HG03025 (cell line): ENCODE data around the gene TSPAN18.

Experiments
- ATAC-seq: cut with Tn5 transposase; IDR thresholded peaks from one replicate; pipeline ENCODE4 v1.9.1; 2021; ENCODE audit warnings: mild to moderate bottlenecking, moderate library complexity; ENCODE audit not compliant: unreplicated experiment, low FRiP score

The TSPAN18 gene

DNA sequence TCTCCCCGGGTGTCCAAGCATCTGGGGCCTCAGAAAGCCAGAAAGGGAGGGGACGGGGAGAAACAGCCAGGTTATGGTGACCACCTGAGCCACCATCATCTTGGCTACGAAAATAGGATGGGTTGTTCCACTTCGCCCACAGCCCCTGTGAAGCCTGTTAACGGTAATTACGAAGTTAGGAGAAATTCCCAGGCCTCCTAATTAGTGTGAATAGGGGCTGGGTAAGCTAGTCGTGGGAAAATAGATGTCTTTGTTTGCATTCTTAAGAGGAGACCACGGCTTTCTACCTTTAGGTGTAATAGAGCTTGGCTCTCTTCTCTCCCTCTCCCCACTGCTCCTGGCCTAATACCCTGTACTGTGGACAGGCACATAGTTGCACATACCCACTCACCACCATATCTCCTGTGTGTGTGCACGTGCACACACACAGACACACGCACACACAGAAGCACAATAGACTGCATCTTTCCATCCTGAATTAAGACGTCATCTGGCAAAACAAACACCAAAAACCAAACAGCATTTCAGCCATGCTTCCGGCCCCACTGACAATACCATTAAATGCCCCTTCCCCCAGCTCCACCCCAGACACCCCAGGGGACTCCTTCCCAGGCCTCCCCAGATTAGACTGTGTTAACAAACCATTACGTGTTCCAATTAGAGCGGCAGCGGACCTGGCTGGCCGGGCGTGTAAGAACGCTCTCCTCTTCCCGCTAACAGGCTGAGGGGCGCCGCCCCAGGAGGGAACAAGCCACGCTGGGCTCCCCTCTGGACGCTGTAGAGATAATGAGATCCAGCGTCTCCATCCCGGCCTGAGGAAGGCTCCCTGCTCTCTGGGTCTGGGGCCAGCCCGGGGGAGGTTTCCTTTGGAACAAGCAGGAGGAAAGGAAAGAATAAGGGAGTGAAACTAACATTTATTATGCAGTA, 151.1 kb downstream of the TSPAN18 start:
- no peak for ATAC-seq

DNA sequence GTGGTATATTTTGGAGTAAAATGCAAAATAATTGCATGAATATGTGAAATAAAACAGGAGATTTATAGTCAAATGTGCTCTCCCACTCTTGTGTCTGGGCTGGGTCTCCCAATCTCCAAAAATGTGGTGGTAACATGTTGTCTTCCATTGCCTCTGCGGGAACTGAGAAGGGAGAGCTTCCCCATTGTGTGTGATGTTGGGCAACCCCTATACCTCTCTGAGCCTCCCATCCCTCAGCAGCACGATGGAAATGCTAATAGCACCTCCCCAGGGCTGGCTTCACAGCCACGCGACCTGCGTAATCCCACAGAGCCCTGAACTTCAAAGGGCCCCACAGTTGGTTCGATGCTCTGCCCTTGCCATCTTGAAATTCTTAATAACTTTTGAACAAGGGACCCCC, 151.9 kb downstream of the TSPAN18 start:
- no peak for ATAC-seq

DNA sequence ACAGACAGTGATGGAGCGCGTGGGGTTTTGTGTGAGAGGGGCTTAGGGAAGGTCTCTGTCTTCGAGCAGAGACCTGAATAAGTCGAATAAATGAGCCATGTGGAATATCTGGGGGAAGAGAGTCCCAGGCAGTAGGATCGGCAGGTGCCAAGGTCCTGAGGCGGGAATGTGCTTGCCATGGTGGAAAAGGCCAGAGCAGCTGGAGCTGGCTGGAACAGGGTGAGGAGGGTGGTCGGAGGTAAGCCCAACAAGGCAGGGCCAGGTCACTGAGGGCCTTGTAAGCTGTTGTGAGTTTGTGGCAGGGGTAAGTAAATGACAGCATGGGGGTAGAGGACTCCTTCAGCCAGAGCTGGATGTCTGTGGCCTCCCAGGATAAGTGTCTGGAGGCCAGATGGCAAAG, 152.7 kb downstream of the TSPAN18 start:
- ATAC-seq, result no peak

DNA sequence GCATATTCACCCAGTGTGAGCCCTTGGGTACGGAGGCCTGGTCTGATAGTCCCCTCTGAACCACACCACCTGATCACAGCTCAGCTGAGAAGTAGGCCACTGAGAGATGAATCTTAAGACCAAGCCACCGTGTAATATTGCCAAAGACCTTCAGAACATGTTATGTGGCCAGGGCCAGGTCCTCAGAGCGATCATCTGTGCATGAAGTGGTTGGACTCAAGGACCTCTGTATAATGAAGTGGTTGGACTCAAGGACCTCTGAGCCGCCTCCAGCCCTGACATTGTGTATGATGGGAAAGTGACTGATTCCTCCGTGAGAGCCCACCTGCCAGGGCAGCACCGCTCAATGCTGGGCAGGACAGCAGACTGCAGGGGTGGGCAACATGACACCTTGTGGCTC, 153.7 kb downstream of the TSPAN18 start:
- ATAC-seq, result no peak

DNA sequence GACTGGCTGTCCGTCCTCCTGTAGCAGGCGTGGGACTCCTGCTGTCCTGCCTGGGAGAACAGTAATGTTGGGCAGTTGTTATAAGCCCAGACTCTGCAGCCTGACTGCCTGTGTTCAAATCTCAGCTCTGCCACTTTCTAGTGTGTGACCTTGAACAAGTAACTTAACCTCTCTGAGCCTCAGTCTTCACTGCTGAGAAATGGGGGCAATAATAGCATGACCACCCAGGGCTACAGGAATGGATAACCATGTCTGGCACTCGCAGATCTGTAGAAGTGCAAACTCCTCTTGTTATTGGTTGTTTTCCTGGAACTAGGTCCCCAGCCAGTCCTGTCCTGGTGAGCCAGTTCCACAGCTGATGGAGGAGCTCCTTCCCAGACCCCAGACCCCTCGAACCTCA, 154.2 kb downstream of the TSPAN18 start:
- no peak for ATAC-seq

DNA sequence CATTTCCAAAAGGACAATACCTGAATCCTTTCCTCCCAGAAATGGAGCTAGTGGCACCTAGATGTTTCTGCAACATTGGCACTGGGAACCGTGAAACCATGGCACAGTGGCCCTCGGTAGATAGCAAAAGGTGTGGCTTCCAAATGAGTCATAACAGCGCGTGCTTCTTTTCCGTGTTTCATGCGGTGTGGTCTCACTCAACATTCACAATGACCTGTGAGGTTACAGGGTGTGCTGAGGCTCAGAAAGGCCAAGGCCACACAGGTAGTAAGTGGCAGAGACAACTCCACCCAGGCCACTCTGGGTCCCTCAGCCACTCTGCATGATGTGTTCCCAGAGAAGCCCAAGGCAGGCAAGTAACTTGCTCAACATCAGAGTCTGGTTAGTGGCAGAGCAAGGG, 156.5 kb downstream of the TSPAN18 start:
- no peak for ATAC-seq

DNA sequence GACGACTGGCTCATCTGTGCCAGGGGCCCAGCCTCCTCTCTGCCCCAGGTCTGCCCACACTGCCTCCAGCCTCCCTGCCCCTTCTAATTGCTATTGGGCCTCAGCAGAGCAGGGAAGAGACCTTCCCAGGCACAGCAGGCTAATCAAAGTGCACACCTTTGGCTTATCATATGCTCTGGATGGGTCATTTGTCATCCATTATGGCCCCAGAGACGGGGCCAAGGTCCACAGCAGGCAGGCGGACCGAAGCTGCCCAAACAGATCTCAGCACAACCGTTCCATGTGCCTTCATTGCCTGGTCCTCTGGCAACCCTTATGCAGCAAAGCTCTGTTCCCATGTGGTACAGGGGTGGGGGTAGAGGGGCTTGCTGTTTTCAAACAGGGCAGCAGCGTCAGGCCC, 157.3 kb downstream of the TSPAN18 start:
- ATAC-seq, result no peak

DNA sequence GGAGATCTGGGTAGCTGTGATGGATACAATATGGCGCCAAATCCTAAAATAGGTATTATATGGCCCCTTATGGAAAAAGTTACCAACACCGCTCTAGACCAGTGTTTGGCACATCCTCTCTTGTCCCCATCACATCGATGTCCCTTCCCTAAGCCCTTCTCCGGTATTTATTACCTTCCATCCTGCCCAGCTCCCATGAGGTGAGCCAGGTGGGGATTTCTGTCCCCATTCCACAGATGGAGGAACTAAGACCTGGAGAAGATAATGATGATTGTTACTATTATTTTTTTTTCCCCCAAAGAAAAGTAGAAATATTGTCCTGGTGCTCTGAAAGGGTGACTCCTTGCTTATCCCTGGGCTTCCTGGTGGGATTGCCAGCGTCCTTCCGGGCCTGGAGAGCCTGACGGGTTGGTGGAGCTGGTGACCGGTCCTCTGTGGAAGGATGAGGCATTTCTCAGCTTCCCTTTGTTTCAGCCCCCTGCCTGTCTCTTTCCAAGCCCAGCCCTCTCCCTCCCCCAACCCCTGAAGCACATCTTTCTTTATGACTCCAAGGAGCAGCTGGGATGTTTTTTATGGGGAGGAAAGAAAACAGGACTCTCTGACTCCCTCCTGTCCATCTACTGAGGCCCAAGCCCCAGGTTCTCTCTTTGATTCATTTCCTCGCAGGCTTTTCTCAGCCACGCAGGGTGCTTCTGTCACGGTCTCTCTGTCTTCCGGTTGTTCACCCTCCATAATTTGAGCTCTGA, 158.5 kb downstream of the TSPAN18 start:
- no peak for ATAC-seq

DNA sequence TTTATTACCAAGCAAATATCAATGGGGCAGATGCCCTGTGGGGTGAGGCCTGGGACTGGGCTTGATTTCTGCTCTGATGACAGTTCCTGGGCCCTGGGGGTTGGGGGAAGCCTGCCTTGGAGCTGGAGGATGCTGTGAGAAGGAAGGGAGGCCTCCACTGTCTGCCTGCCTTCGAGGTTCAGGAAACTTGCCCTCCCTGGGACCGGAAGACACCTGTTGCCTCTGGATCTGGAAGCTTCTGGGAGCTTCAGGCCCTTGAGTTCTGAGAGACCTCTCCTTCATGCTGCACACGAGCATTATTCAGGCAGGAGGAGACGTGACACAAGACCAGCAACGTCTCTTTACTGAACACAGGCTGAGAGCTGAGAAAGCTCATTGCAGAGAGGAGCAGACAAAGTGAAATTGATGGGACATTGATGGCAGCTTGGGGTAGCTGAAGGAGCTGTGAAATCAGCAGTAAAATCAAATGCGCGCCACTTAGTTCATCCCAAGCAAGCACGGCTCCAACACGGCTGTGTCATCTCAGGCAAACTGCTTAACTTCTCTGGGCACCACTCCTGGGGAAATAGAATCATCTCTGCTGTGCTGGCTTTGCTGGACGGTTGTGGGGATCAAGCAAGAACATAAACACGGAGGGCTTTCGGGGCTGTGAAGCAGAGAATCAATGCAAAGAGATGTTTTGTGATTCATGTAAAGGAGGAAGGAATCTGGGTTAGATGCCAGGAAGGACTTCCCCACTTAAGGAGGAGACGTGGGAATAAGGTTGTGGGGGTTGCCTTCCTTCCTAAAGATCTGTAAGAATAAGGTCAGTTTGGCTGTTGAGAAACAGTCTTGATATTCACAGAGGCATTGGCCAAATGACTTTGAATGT, 159.4 kb downstream of the TSPAN18 start:
- no peak for ATAC-seq

DNA sequence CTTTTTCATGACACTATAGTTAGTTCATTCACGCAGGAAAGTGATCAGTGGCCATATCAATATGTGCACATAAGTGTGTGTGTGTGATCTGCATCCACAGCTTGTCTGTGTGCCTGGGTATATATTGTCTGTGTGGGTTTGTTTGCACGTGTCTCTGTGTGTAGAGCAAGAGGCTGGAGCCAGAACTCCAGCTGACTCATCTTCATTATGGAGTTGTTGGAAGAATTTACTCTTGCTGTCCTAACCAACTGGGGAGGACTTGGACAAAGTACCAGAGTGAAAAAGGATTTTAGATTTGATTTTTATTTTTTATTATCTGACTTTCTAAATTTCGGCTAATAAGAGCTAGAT, 160.0 kb downstream of the TSPAN18 start:
- no peak for ATAC-seq

DNA sequence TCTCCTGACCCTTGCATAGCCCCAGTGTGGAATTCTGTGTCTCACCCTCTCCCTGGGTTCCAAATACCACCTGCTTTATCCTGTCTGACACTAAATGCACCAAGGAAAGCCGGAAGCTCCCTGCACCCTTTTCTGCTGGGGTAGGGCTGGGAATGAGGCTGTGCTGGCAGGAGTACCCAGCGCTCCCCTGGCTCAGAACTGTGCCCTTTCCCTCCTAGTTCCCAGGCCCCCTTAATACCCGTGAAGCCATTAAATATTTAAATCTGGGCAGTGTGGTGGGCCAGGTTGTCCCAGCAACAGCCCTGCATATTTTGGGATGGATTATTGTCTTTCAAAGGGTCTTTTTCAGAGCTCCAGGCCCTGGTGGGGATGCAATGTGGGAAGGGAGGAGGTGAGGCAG, 160.9 kb downstream of the TSPAN18 start:
- ATAC-seq, result no peak

DNA sequence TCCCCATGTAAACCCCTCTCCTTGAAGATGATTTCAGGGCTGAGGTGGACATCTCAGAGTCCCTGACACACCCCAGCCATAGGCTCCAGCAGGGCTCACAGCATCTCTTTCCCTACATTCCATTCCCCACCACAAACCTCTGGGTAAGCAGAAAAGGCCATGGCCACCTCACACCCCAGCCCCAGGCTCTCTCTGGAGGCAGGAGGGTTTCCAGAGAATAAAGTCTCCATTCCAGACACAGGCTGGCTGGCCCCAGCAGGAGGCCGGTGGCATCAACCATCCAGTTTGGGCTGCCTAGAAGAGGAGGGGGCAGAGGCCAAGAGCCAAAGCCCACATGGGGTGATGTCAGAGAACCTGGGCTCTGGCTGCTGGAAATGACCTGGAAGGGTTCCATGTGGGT, 162.5 kb downstream of the TSPAN18 start:
- no peak for ATAC-seq

DNA sequence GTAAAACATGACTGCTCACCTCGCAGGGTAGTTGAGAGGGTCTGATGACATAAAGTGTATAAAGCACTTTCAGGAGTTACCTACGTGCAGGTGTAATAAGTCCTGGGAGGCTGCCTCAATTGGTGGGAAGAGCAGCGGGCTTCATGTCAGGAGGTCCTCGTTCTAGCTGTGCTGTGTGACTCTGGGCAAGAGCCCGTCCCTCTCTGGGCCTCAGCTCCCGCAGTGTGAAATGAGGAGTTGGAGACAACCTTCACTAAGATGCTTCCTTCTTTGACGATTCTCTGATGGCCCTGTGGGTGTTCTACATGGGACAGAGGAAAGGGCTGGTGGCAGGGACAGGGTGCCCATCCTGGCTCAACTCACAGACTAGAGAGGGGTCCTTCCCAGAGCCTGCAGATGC, 166.1 kb downstream of the TSPAN18 start:
- no peak for ATAC-seq

DNA sequence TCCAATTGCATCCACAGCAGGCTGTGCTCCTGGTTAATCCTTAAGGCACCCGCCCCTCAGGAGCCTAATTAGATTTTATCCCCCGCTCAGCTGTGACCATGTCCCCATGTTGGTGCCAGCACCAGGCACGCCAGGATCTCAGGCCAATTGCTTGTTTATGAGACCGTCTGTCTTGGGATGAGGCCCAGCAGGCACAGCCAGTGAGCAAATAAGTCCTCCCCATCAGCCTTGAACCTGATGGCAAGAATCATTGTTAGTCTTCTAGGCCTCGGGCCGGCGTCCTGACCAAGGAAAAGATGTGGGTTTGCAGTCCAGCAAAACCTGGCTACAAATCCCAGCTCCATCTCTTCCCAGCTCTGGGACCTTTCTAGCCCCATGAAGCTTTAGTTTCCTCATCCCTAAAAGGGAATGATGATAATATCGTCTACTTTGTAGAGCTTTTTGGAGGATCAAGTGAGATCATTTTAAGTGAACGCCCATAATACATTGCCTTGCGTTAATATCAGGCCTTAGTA, 166.6 kb downstream of the TSPAN18 start:
- no peak for ATAC-seq

DNA sequence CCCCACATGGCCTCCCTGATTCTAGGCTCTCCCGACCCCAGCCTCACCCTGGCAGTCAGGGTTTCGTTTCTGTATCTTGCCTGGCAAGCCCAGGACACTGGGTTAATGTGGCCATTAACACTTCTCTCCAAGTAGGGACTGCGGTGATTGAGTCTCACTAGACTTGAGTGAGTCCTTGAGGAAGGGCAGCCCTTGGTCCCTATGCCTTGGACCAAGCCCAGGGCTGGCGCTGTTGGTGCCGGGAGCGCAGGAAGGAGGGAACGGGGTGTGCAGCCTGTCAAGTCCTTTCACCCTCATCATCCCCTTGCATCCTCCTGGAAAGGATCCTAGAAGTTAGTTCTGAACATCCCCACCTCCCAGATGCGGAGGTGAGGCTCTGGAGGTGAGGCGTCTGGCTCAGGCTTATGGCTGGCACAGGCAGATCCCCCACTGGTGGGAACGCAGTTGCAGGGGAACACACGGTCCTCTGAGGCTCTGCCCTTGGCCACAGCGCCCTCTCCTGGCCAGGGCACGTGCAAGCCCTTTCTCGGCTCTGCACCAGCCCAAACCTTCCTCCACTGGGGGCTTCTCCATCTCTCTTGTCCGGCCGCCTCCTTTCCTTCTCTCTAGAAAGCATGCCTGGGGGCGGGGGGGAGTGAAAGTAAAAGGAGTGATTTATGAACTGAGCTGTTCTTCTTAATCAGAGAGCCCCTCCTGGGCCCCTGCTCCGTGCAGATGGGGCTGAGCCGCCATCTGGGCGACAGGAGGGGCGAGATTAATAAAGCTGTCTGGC, 167.3 kb downstream of the TSPAN18 start:
- no peak for ATAC-seq

DNA sequence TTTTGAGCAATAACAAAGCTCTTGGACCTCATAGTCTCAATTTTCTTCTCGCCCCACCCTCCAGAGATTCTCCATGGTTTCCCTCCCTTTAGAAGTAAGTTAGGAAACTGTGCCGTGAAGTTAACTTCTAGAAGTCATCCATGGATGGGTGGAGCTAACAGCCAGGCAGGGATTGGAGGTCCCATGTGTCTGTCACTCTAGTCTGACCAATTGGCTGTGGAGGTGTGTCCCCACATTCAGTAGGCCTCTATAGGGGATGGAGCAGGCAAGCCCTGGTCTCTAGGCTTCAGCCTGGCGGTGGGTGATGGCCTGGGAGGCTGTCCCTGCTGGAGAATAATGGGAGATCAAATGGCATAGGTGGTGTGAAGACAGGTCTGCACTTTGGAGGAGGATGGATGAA, 173.2 kb downstream of the TSPAN18 start:
- ATAC-seq, result no peak

DNA sequence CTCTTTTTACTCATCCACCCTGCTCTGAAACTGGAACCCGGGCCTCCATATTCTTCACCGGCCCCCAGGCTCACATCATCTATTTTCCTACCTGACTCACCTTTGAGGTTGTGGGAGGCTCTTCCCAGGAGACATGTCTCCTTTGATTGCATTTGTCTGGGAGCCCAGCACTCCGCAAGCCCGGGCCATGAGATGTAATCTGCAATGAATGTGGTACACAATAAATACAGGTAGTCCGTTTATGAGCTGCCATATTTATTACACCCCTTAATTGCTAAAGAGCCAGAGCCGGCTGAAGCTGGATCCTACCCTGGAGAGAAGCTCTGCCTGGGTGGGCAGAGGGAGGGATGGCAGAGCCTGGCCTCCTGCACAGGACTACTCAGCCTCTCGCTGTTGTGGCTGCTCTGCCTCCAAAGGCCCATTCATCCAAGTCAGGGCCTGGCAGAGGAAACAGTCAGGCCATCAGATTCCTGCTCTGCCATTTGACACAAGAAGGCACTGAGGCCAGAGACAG, 174.4 kb downstream of the TSPAN18 start:
- no peak for ATAC-seq

DNA sequence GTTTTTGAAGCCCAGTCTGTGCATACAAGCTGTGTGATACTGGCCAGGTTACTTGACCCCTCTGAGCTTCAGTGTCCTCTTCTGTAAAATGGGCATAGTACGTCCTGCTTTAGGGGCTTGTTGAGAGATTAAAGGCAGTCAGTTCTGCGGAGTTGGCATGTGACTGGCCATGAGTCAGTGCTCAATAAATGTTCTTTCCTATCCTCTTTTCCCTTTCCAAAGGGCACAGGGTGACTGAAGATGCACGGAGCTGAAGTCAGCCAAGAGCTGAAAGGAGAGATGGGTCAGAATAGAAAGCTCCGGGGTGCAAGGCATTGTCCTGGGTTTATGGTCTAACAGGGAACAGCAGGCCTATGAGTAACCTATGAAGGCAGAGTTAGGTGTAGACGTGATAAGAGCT, 175.0 kb downstream of the TSPAN18 start:
- no peak for ATAC-seq

DNA sequence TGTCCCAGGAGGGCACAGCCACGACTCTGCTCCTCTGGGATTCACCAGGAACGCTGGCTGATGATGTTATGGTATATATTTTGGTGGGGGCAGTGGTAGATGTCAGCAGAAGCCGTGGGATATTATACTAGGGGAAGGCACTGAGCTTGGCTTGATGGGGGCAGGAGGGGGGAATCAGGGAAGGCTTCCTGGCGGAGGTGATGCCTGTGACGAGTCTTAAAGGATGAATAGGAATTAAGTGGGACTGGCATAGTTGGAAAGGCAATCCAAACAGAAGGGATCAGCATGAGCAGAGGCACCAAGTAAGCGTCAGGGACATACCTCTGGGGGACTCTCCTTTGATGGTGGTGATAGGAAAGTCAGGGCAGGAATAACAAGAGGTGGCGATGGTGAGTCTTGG, 176.3 kb downstream of the TSPAN18 start:
- ATAC-seq, result no peak

DNA sequence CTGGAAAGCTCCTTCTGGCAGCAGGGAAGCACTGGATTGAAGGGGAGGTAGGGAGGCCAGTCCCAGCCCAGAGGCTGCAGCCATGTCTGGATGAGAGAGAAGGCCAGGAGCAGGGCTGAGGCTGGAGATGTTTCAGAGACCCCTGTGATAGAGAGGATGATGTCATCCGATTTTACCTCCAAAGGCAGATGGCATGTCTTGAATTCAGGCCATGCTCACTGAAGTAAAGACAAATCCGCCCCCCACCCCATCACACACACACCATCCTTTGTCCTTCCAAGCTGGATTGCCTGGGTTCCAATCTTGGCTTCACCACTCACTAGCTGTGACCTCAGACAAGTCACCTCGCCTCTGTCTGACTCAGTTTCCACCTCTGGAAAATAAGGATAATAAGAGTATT, 176.8 kb downstream of the TSPAN18 start:
- no peak for ATAC-seq
